GM23338 (cell line): ENCODE data around the gene PEX10. TPM values are rescaled to one million over a fixed set of nuclear protein-coding genes. Genes with fewer than 3 reads are reported as not detected.

Source experiments
- ATAC-seq: fragments of 200-7000 bp; cut with Tn5 transposase; 3 replicates; pipeline ENCODE4 v1.9.1; 2020
- DNase-seq: peaks from one replicate; pipeline ENCODE4 v3.0.0-alpha.2; 2015; ENCODE audit warnings: low spot score
- H2AFZ ChIP-seq: fragments of 200-600 bp; sonication (generic); 2 replicates; pipeline ENCODE4 v1.8.0; 2016; ENCODE audit warnings: antibody characterized with exemption, mild to moderate bottlenecking, moderate library complexity
- H3F3A ChIP-seq: fragments of 200-600 bp; sonication (generic); replicated peaks from 2 replicates; pipeline ENCODE4 v1.8.0; 2017; ENCODE audit warnings: antibody characterized with exemption, mixed run types, low read depth
- H3K27ac ChIP-seq: fragments of 200-600 bp; sonication (generic); 2 replicates; pipeline ENCODE4 v1.6.1; 2016; ENCODE audit warnings: low read depth
- H3K27me3 ChIP-seq: fragments of 200-600 bp; sonication (generic); 2 replicates; pipeline ENCODE4 v1.8.0; 2016; ENCODE audit warnings: mild to moderate bottlenecking, mixed run types, moderate library complexity; ENCODE audit not compliant: insufficient read depth
- H3K36me3 ChIP-seq: fragments of 200-600 bp; sonication (generic); 2 replicates; pipeline ENCODE4 v1.8.0; 2016; ENCODE audit warnings: mild to moderate bottlenecking; ENCODE audit not compliant: insufficient read depth
- H3K4me1 ChIP-seq: fragments of 200-600 bp; sonication (generic); 2 replicates; pipeline ENCODE4 v1.8.0; 2016; ENCODE audit warnings: mild to moderate bottlenecking, moderate library complexity; ENCODE audit not compliant: insufficient read depth
- H3K4me2 ChIP-seq: fragments of 200-600 bp; sonication (generic); 2 replicates; pipeline ENCODE4 v1.7.1; 2017; ENCODE audit warnings: mixed run types
- H3K4me3 ChIP-seq: fragments of 200-600 bp; sonication (generic); 2 replicates; pipeline ENCODE4 v1.6.1; 2016; ENCODE audit warnings: mixed run types
- H3K79me2 ChIP-seq: fragments of 200-600 bp; sonication (generic); replicated peaks from 2 replicates; pipeline ENCODE4 v1.8.0; 2017; ENCODE audit warnings: mild to moderate bottlenecking; ENCODE audit not compliant: insufficient read depth
- H3K9me2 ChIP-seq: fragments of 200-600 bp; sonication (generic); 2 replicates; pipeline ENCODE4 v1.8.0; 2017; ENCODE audit not compliant: insufficient read depth
- H4K20me1 ChIP-seq: fragments of 200-600 bp; sonication (generic); replicated peaks from 2 replicates; pipeline ENCODE4 v1.8.0; 2017; ENCODE audit warnings: mild to moderate bottlenecking; ENCODE audit not compliant: insufficient read depth
- H3K27ac Mint-ChIP-seq: 2 replicates; pipeline ENCODE4 v1.8.0; 2020; ENCODE audit warnings: inconsistent platforms, mild to moderate bottlenecking, moderate library complexity, mixed read lengths
- H3K27me3 Mint-ChIP-seq: 3 replicates; pipeline ENCODE4 v1.8.0; 2022; ENCODE audit warnings: low read depth, mild to moderate bottlenecking, moderate library complexity, mixed read lengths, inconsistent platforms; ENCODE audit not compliant: insufficient read depth, poor library complexity
- H3K36me3 Mint-ChIP-seq: 3 replicates; pipeline ENCODE4 v1.8.0; 2021; ENCODE audit warnings: low read depth, mild to moderate bottlenecking, inconsistent platforms, moderate library complexity, mixed read lengths
- H3K4me1 Mint-ChIP-seq: 3 replicates; pipeline ENCODE4 v1.8.0; 2020; ENCODE audit warnings: mild to moderate bottlenecking, inconsistent platforms, mixed read lengths
- H3K4me3 Mint-ChIP-seq: 3 replicates; pipeline ENCODE4 v1.8.0; 2021; ENCODE audit warnings: moderate library complexity, mild to moderate bottlenecking, inconsistent platforms, mixed read lengths
- H3K9me3 Mint-ChIP-seq: 3 replicates; pipeline ENCODE4 v1.8.0; 2020; ENCODE audit warnings: moderate library complexity, mild to moderate bottlenecking, inconsistent platforms, mixed read lengths
- CREB1 ChIP-seq: fragments of 250-450 bp; sonication (Bioruptor Pico); IDR thresholded peaks from 2 replicates; pipeline ENCODE4 v1.5.0; 2020; ENCODE audit warnings: low read depth, mild to moderate bottlenecking, moderate library complexity
- CTCF ChIP-seq, 2 experiments: fragments of 200-600 bp in 1 of 2; sonication (generic) in 1 of 2; conservative IDR thresholded peaks; 2 replicates each; pipeline versions ENCODE4 v1.5.1 to v1.6.1; 2016 to 2017; ENCODE audit warnings: antibody characterized with exemption in 2 of 2, low read depth in 2 of 2, mild to moderate bottlenecking in 2 of 2, moderate library complexity in 1 of 2
- ETS1 ChIP-seq: IDR thresholded peaks from 2 replicates; pipeline ENCODE4 v1.6.1; 2016; ENCODE audit warnings: antibody characterized with exemption
- EZH2 ChIP-seq: fragments of 200-600 bp; sonication (generic); IDR thresholded peaks from one replicate; pipeline ENCODE4 v1.8.0; 2017; ENCODE audit warnings: antibody characterized with exemption, mild to moderate bottlenecking, low read depth; ENCODE audit not compliant: unreplicated experiment
- EZH2phosphoT487 ChIP-seq: fragments of 200-600 bp; sonication (generic); IDR thresholded peaks from one replicate; pipeline ENCODE4 v1.8.1; 2018; ENCODE audit warnings: antibody characterized with exemption; ENCODE audit not compliant: unreplicated experiment
- JUNB ChIP-seq: IDR thresholded peaks from one replicate; pipeline ENCODE4 v1.6.1; 2016; ENCODE audit warnings: antibody characterized with exemption; ENCODE audit not compliant: unreplicated experiment
- NANOG ChIP-seq: IDR thresholded peaks from 2 replicates; pipeline ENCODE4 v1.6.1; 2016; ENCODE audit warnings: antibody characterized with exemption, borderline replicate concordance
- POLR2AphosphoS5 ChIP-seq: IDR thresholded peaks from 2 replicates; pipeline ENCODE4 v1.6.1; 2016; ENCODE audit warnings: antibody characterized with exemption, low read depth
- REST ChIP-seq: IDR thresholded peaks from one replicate; pipeline ENCODE4 v1.6.1; 2018; ENCODE audit warnings: antibody characterized with exemption; ENCODE audit not compliant: unreplicated experiment
- ZNF114 ChIP-seq: fragments of 250-450 bp; sonication (Bioruptor Pico); IDR thresholded peaks from 2 replicates; pipeline ENCODE4 v1.5.0; 2020; ENCODE audit warnings: mild to moderate bottlenecking, moderate library complexity
- ZNF331 ChIP-seq: fragments of 250-450 bp; sonication (Bioruptor Pico); IDR thresholded peaks from 2 replicates; pipeline ENCODE4 v1.5.0; 2020; ENCODE audit warnings: low read depth, mild to moderate bottlenecking, moderate library complexity
- polyA plus RNA-seq: library from polyadenylated mRNA; unstranded; fragments of >200 nt; fragmentation: Nextera tagmentation; extraction: Ambion mirVana; gene quantifications from 2 replicates; pipeline ENCODE4 v1.2.1, GENCODE V29; 2016
- total RNA-seq: library from RNA; depleted of rRNA; stranded (reverse); fragments of >200 nt; shearing (Covaris generic); gene quantifications from 2 replicates; pipeline ENCODE4 v1.2.3, GENCODE V29; 2014

Gene PEX10
- total and polyA plus RNA-seq, 2 experiments from 2014 or later: 15.0 to 53.9 TPM

- Mint-ChIP-seq H3K9me3 (peaks cover 10% of the 10 kb centered on the region; the same call in 2 of the 3 replicates), H3K4me1 (no peaks in the 10 kb centered on the region), H3K36me3 (peaks cover 15% of the 10 kb centered on the region; the same call in 2 of the 3 replicates), H3K4me3 (no peak overlapping the region; the same call in 2 of the 3 replicates), H3K27me3 (no peaks in the 10 kb centered on the region), H3K27ac (no peak overlapping the region)
- H3K79me2 ChIP-seq: no peaks in the 10 kb centered on the region
- no peak overlapping the region for H3K4me3 ChIP-seq
- no peak overlapping the region for H3K27ac ChIP-seq
- no peaks in the 10 kb centered on the region for H4K20me1 ChIP-seq
- ATAC-seq (peak; percentile 35; the same call in 2 of the 3 replicates), DNase-seq (peak; percentile 47)
- no peaks in the 10 kb centered on the region for H3K9me2 ChIP-seq
- no peaks in the 10 kb centered on the region for H3K27me3 ChIP-seq
- H2AFZ ChIP-seq: no peak overlapping the region
- no peaks in the 10 kb centered on the region for H3F3A ChIP-seq
- no peaks in the 10 kb centered on the region for H3K4me1 ChIP-seq
- no peak for TF ChIP-seq CTCF (conservative IDR thresholded peaks at IDR 0.05; ENCODE audit: low read depth in 2 of 2)
- no peak for TF ChIP-seq ZNF331 (CRISPR knock-in tag)
- TF ChIP-seq ETS1: no peak
- TF ChIP-seq NANOG: no peak
- no peak overlapping the region for H3K4me2 ChIP-seq
- no peaks in the 10 kb centered on the region for H3K36me3 ChIP-seq
Observed at GRCh38 chr1:2368053-2368744, 44.2 kb downstream of the PEX10 start.

- no peaks in the 10 kb centered on the region for H3K36me3 ChIP-seq
- H4K20me1 ChIP-seq: no peaks in the 10 kb centered on the region
- H3K4me1 ChIP-seq: no peaks in the 10 kb centered on the region
- H3K27me3 ChIP-seq: no peaks in the 10 kb centered on the region
- H3K36me3 Mint-ChIP-seq: peaks cover 9% of the 10 kb centered on the region; the same call in 2 of the 3 replicates
- no peak overlapping the region for H3K4me3 Mint-ChIP-seq
- no peaks in the 10 kb centered on the region for H3K4me1 Mint-ChIP-seq
- H3K27ac Mint-ChIP-seq: no peak overlapping the region
- no peak overlapping the region for H2AFZ ChIP-seq
- H3K9me3 Mint-ChIP-seq: peaks cover 14% of the 10 kb centered on the region; the same call in 2 of the 3 replicates
- H3K27ac ChIP-seq: no peak overlapping the region
- no peaks in the 10 kb centered on the region for H3K9me2 ChIP-seq
- H3K79me2 ChIP-seq: no peaks in the 10 kb centered on the region
- no peaks in the 10 kb centered on the region for H3K27me3 Mint-ChIP-seq
- no peak overlapping the region for H3K4me3 ChIP-seq
- ATAC-seq (no peak), DNase-seq (no peak)
- H3F3A ChIP-seq: no peaks in the 10 kb centered on the region
- no peak overlapping the region for H3K4me2 ChIP-seq
- no peak for TF ChIP-seq JUNB
- no peak for TF ChIP-seq ZNF331 (CRISPR knock-in tag)
- no peak for TF ChIP-seq EZH2
- no peak for TF ChIP-seq NANOG
- TF ChIP-seq ZNF114 (CRISPR knock-in tag): no peak
- TF ChIP-seq REST: no peak
- TF ChIP-seq EZH2phosphoT487: no peak
- no peak for TF ChIP-seq ETS1
- no peak for TF ChIP-seq CREB1 (CRISPR knock-in tag)
- TF ChIP-seq CTCF (conservative IDR thresholded peaks at IDR 0.05; ENCODE audit: low read depth in 2 of 2): no peak
- TF ChIP-seq POLR2AphosphoS5: no peak
Observed at GRCh38 chr1:2363847-2364513, 48.4 kb downstream of the PEX10 start.
